Upper lobe of left lung (tissue), 6 donors: ENCODE data around the gene C5orf15. TPM values are rescaled to one million over a fixed set of nuclear protein-coding genes. Genes with fewer than 3 reads are reported as not detected.

Experiments
- ATAC-seq, 2 donors: fragments of 200-7000 bp; cut with Tn5 transposase; one replicate each; pipeline ENCODE4 v1.9.1; 2022; ENCODE audit warnings: mild to moderate bottlenecking in 2 of 2, moderate library complexity in 2 of 2; ENCODE audit not compliant: low FRiP score in 2 of 2
- DNase-seq, 2 donors: peaks; one replicate each; pipeline ENCODE4 v3.0.0-alpha.2; 2019 to 2020
- H3K27ac ChIP-seq, 4 donors: fragments of 200-600 bp; sonication (generic); one replicate each; pipeline ENCODE4 v1.5.1; 2016 to 2019
- H3K27me3 ChIP-seq, 4 donors: fragments of 200-600 bp; sonication (generic); one replicate each; pipeline ENCODE4 v1.5.1; 2017 to 2019
- H3K36me3 ChIP-seq, 4 donors: fragments of 200-600 bp; sonication (generic); one replicate each; pipeline ENCODE4 v1.5.1; 2016 to 2019
- H3K4me1 ChIP-seq, 4 donors: fragments of 200-600 bp; sonication (generic); one replicate each; pipeline ENCODE4 v1.5.1; 2018 to 2019
- H3K4me3 ChIP-seq, 4 donors: fragments of 200-600 bp; sonication (generic); one replicate each; pipeline ENCODE4 v1.5.1; 2017 to 2019; ENCODE audit warnings: mild to moderate bottlenecking in 2 of 4, moderate library complexity in 1 of 4
- H3K9me3 ChIP-seq, 4 donors: fragments of 200-600 bp; sonication (generic); one replicate each; pipeline ENCODE4 v1.5.1; 2018 to 2019
- CTCF ChIP-seq, 6 experiments: fragments of 450-650 bp in 4 of 6; fragments of 200-600 bp in 2 of 6; sonication (generic) in 2 of 6; IDR thresholded peaks; one replicate each; pipeline ENCODE4 v1.5.1; 2016 to 2019; ENCODE audit warnings: antibody characterized with exemption in 6 of 6
- EP300 ChIP-seq, 4 donors: sonication (generic); formaldehyde crosslinking; IDR thresholded peaks; one replicate each; pipeline ENCODE4 v1.5.1; 2017; ENCODE audit warnings: antibody characterized with exemption in 4 of 4, control low read depth in 2 of 4
- POLR2A ChIP-seq, 4 donors: fragments of 450-650 bp; IDR thresholded peaks; one replicate each; pipeline ENCODE4 v1.5.1; 2016 to 2017; ENCODE audit warnings: antibody characterized with exemption in 4 of 4, mild to moderate bottlenecking in 2 of 4
- POLR2AphosphoS5 ChIP-seq, 2 donors: sonication (generic); formaldehyde crosslinking; IDR thresholded peaks; one replicate each; pipeline ENCODE4 v1.5.1; 2017; ENCODE audit warnings: antibody characterized with exemption in 2 of 2
- WGBS, 2 donors: methylation state at CpG; one replicate each; pipeline ENCODE4 v1.1.5; 2017 to 2018; 5-methylcytosine and 5-hydroxymethylcytosine counted together
- total RNA-seq, 6 donors: library from RNA; depleted of rRNA in 4 of 6; stranded (reverse); fragments of >200 nt in 4 of 6; gene quantifications; one replicate each; pipeline versions ENCODE4 v1.1.0 to v1.2.1, GENCODE V29; 2016 to 2021
- donor health status: DM: no; HTN: no; CAD: no; lungs with moderate emphysema.
- donor health status: DM: no; HTN: yes; CAD: no; lungs with severe emphysema.

C5orf15 gene
- total RNA-seq, 6 donors from 2014 or later: 15.1 to 65.5 (median 39.7) TPM

DNA sequence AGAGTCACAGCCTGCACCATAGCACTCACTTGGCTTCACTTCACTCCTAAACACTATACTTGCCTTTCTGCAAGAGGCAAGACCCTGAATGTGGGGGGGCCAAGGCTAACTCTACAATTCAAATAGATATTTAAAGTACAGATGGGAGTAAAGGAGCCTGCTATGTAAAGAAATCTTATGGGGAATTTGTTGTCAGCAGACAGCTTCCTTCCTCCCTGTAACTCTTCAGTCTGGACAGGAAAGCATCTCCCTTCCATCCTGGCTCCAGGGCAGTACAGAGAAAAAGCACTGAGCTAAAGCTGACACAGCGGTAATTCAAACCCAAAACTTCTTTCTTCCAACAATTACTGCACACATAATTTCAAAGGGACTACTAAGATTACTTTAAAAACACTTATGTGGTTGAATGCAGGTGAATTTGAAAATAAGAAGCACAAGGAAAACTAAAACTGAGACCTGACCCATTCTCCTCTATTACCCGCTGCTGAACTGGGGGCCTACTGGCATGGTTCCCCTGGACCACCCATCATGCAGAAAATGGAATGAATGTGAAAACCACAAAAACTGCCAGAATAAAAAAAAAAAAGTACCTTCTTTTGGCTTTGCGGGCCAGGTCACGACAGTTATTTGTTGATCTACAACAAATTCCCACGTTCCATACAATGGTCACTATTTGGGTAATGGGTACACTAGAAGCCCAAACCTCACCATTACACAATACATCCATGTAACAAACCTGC, 22.9 kb upstream of the C5orf15 start:
- no peak overlapping the region for H3K4me3 ChIP-seq
- H3K27ac ChIP-seq: no peak overlapping the region
- 89 to 98% methylated on average over 5 of the region's 5 CpGs for WGBS, 2 donors
- ATAC-seq (no peak), DNase-seq (no peak)
- H3K36me3 ChIP-seq: peaks cover 5 to 55% (median 45%) of the 10 kb centered on the region in 4 donors
- no peaks in the 10 kb centered on the region for H3K27me3 ChIP-seq
- TF ChIP-seq EP300 (IDR thresholded peaks at IDR 0.05) (no peak), CTCF (IDR thresholded peaks at IDR 0.05) (no peak), POLR2A (IDR thresholded peaks at IDR 0.05) (no peak), POLR2AphosphoS5 (IDR thresholded peaks at IDR 0.05) (no peak)
- peaks cover 24 to 45% (median 37%) of the 10 kb centered on the region in 4 donors for H3K4me1 ChIP-seq
- H3K9me3 ChIP-seq: no peaks in the 10 kb centered on the region

DNA sequence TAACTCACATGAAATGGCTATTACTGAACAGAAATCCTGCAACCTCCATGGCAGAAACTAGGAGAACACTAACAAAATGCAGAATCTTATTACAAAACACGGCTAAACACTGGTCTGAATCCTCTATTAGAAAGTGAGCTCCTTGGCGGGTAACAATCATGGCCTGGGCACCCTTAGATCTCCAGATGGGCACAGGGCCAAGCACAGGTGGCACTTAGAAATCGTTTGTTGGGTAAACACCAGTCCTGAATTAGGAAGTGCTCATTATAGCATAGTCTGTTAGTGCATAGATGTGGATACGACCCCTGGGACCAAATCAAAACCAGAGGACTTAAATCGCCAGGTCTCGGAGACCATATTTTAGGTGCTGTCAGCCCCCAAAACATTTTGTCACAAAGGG, 22.0 kb upstream of the C5orf15 start:
- no peaks in the 10 kb centered on the region for H3K9me3 ChIP-seq
- H3K27ac ChIP-seq: no peak overlapping the region
- no peak for TF ChIP-seq CTCF (IDR thresholded peaks at IDR 0.05)
- no peak for TF ChIP-seq EP300 (IDR thresholded peaks at IDR 0.05)
- TF ChIP-seq POLR2AphosphoS5 (IDR thresholded peaks at IDR 0.05): no peak
- no peak for TF ChIP-seq POLR2A (IDR thresholded peaks at IDR 0.05)
- 79 to 80% methylated on average over 6 of the region's 6 CpGs for WGBS, 2 donors
- H3K4me1 ChIP-seq: peaks cover 18 to 36% (median 29%) of the 10 kb centered on the region in 4 donors
- H3K27me3 ChIP-seq: no peaks in the 10 kb centered on the region
- DNase-seq (no peak), ATAC-seq (no peak)
- peaks cover 5 to 65% (median 49%) of the 10 kb centered on the region in 4 donors for H3K36me3 ChIP-seq
- H3K4me3 ChIP-seq: no peak overlapping the region

GRCh38 chr5:133985540-133986180, 17.2 kb upstream of the C5orf15 start:
- Histone ChIP-seq H3K27ac (no peak overlapping the region), H3K4me3 (no peak overlapping the region), H3K27me3 (no peaks in the 10 kb centered on the region), H3K9me3 (no peaks in the 10 kb centered on the region), H3K36me3 (peaks cover 8 to 99% (median 62%) of the 10 kb centered on the region in 4 donors), H3K4me1 (no peaks in the 10 kb centered on the region)
- WGBS, 2 donors: 85 to 94% methylated on average over 3 of the region's 3 CpGs
- ATAC-seq (peak in 1 of 2 donors; percentile 38), DNase-seq (no peak)
- TF ChIP-seq POLR2AphosphoS5 (IDR thresholded peaks at IDR 0.05) (no peak), EP300 (IDR thresholded peaks at IDR 0.05) (no peak), POLR2A (IDR thresholded peaks at IDR 0.05) (no peak), CTCF (IDR thresholded peaks at IDR 0.05) (no peak)

DNA sequence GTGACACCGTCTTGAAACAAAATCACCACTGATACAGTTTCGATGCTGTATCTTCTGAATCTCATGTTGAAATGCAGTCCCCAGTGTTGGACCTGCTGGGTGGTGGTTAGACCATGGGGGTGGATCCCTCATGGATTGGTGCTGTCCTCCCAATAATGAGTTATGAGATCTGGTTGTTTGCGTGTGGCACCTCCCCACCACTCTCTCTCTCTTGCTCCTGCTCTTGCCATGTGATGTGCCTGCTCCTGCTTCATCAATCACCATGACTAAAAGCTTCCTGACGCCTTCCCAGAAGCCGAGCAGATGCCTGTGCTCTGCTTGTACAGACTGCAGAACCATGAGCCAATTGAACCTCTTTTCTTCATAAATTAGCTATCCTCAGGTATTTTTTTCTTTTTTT, 15.2 kb upstream of the C5orf15 start:
- 94 to 95% methylated on average over 5 of the region's 5 CpGs for WGBS, 2 donors
- Histone ChIP-seq H3K4me3 (no peak overlapping the region), H3K27ac (no peak overlapping the region), H3K9me3 (no peaks in the 10 kb centered on the region), H3K36me3 (peaks cover 3 to 97% (median 50%) of the 10 kb centered on the region in 4 donors), H3K27me3 (no peaks in the 10 kb centered on the region), H3K4me1 (no peaks in the 10 kb centered on the region)
- DNase-seq (no peak), ATAC-seq (no peak)
- TF ChIP-seq POLR2A (IDR thresholded peaks at IDR 0.05): no peak
- TF ChIP-seq CTCF (IDR thresholded peaks at IDR 0.05): no peak
- no peak for TF ChIP-seq POLR2AphosphoS5 (IDR thresholded peaks at IDR 0.05)
- no peak for TF ChIP-seq EP300 (IDR thresholded peaks at IDR 0.05)
